ENCODE data around the gene WWTR1. TPM values are rescaled to one million over a fixed set of nuclear protein-coding genes. Genes with fewer than 3 reads are reported as not detected.

WWTR1 gene
- total and polyA plus RNA-seq, 4 donors, result 4.5 to 11.8 (median 9.0) TPM

DNA sequence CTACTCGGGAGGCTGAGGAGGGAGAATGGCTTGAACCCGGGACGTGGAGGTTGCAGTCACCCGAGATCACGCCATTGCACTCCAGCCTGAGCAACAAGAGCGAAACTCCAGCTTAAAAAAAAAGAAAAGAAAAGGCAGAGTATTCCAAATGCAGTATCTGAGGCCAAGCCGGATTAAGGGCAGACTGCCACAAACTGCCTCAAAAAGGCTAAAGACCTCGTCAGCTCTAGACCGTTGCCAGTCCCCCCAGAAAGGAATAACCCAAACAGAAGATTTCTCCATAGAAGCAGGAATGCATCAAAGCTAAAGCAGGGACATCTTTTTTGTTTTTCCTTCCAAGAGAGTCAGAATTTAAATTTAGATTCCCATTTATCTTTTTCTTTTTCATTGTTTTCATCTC is 110.4 kb downstream of the WWTR1 start:
- no peaks in the 10 kb centered on the region for H3K36me3 ChIP-seq (ENCODE audit: control insufficient read depth in 4 of 4, insufficient read depth in 3 of 4, low read depth in 1 of 4, low read length in 3 of 4)
- H3K9me3 ChIP-seq (ENCODE audit: control insufficient read depth in 4 of 4, low read length in 3 of 4), result no peaks in the 10 kb centered on the region
- peaks cover 1 to 23% (median 7%) of the 10 kb centered on the region in 4 donors for H3K4me1 ChIP-seq (ENCODE audit: control insufficient read depth in 4 of 4, insufficient read depth in 4 of 4, low read length in 3 of 4)
- no peaks in the 10 kb centered on the region for H3K27me3 ChIP-seq (ENCODE audit: control insufficient read depth in 4 of 4, insufficient read depth in 4 of 4, low read length in 3 of 4)
- TF ChIP-seq NR2F2 (IDR thresholded peaks at IDR 0.05) (peak; percentile 53), RXRA (IDR thresholded peaks at IDR 0.05) (no peak)
- no peak for DNase-seq (ENCODE audit: low spot score)
- peak overlapping the region in 1 of 3 donors; percentile 45 for H3K4me3 ChIP-seq (ENCODE audit: low read depth in 1 of 3, low read length in 3 of 3)
- no peak overlapping the region for H3K9ac ChIP-seq (ENCODE audit: low read depth in 1 of 2, low read length in 2 of 2)
- H3K27ac ChIP-seq (ENCODE audit: low read depth in 1 of 2, low read length in 2 of 2), result peak overlapping the region; percentile 55 to 69
- 26% methylated on average over 9 of the region's 9 CpGs for WGBS

- no peak overlapping the region for H3K9ac ChIP-seq (ENCODE audit: low read depth in 1 of 2, low read length in 2 of 2)
- TF ChIP-seq REST (IDR thresholded peaks at IDR 0.05) (no peak), CTCF (IDR thresholded peaks at IDR 0.05; ENCODE audit: low read depth, low read length, missing input control) (no peak), TAF1 (conservative IDR thresholded peaks at IDR 0.05) (no peak), EGR1 (IDR thresholded peaks at IDR 0.05; ENCODE audit: low read depth in 2 of 2) (no peak), FOXA1 (IDR thresholded peaks at IDR 0.05) (no peak), HNF4A (conservative IDR thresholded peaks at IDR 0.05) (no peak), NR2F2 (IDR thresholded peaks at IDR 0.05) (no peak), GABPA (IDR thresholded peaks at IDR 0.05 in 1 of 2, conservative IDR thresholded peaks at IDR 0.05 in 1 of 2) (no peak)
- TF ChIP-seq, protein P1, sequence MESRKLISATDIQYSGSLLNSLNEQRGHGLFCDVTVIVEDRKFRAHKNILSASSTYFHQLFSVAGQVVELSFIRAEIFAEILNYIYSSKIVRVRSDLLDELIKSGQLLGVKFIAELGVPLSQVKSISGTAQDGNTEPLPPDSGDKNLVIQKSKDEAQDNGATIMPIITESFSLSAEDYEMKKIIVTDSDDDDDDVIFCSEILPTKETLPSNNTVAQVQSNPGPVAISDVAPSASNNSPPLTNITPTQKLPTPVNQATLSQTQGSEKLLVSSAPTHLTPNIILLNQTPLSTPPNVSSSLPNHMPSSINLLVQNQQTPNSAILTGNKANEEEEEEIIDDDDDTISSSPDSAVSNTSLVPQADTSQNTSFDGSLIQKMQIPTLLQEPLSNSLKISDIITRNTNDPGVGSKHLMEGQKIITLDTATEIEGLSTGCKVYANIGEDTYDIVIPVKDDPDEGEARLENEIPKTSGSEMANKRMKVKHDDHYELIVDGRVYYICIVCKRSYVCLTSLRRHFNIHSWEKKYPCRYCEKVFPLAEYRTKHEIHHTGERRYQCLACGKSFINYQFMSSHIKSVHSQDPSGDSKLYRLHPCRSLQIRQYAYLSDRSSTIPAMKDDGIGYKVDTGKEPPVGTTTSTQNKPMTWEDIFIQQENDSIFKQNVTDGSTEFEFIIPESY (IDR thresholded peaks at IDR 0.05), result no peak
- TF ChIP-seq, protein P2, sequence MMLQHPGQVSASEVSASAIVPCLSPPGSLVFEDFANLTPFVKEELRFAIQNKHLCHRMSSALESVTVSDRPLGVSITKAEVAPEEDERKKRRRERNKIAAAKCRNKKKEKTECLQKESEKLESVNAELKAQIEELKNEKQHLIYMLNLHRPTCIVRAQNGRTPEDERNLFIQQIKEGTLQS (IDR thresholded peaks at IDR 0.05), result no peak
- 98% methylated on average over 2 of the region's 2 CpGs for WGBS
Measured at GRCh38 chr3:149545049-149545448, 112.8 kb downstream of the WWTR1 start.

More at GRCh38 chr3:149545049-149545448, 112.8 kb downstream of the WWTR1 start:
- no peak for DNase-seq (ENCODE audit: low spot score)
- H3K27me3 ChIP-seq (ENCODE audit: control insufficient read depth in 4 of 4, insufficient read depth in 4 of 4, low read length in 3 of 4), result no peaks in the 10 kb centered on the region
- no peaks in the 10 kb centered on the region for H3K9me3 ChIP-seq (ENCODE audit: control insufficient read depth in 4 of 4, low read length in 3 of 4)
- H3K36me3 ChIP-seq (ENCODE audit: control insufficient read depth in 4 of 4, insufficient read depth in 3 of 4, low read depth in 1 of 4, low read length in 3 of 4), result peaks cover 0 to 2% (median 2%) of the 10 kb centered on the region in 4 donors
- H3K27ac ChIP-seq (ENCODE audit: low read depth in 1 of 2, low read length in 2 of 2), result no peak overlapping the region
- H3K4me1 ChIP-seq (ENCODE audit: control insufficient read depth in 4 of 4, insufficient read depth in 4 of 4, low read length in 3 of 4), result peaks cover 1 to 23% (median 7%) of the 10 kb centered on the region in 4 donors
- H3K4me3 ChIP-seq (ENCODE audit: low read depth in 1 of 3, low read length in 3 of 3), result no peak overlapping the region

All from liver (tissue), 9 donors.